GM23338 (cell line): Measurements from ENCODE around the gene GAA.

ENCODE experiments used
- CREB1 ChIP-seq: fragments of 250-450 bp; sonication (Bioruptor Pico); IDR thresholded peaks from 2 replicates; pipeline ENCODE4 v1.5.0; 2020; ENCODE audit warnings: low read depth, mild to moderate bottlenecking, moderate library complexity
- EZH2 ChIP-seq: fragments of 200-600 bp; sonication (generic); IDR thresholded peaks from one replicate; pipeline ENCODE4 v1.8.0; 2017; ENCODE audit warnings: antibody characterized with exemption, mild to moderate bottlenecking, low read depth; ENCODE audit not compliant: unreplicated experiment
- EZH2phosphoT487 ChIP-seq: fragments of 200-600 bp; sonication (generic); IDR thresholded peaks from one replicate; pipeline ENCODE4 v1.8.1; 2018; ENCODE audit warnings: antibody characterized with exemption; ENCODE audit not compliant: unreplicated experiment
- JUNB ChIP-seq: IDR thresholded peaks from one replicate; pipeline ENCODE4 v1.6.1; 2016; ENCODE audit warnings: antibody characterized with exemption; ENCODE audit not compliant: unreplicated experiment
- POLR2AphosphoS5 ChIP-seq: IDR thresholded peaks from 2 replicates; pipeline ENCODE4 v1.6.1; 2016; ENCODE audit warnings: antibody characterized with exemption, low read depth
- STAT1 ChIP-seq: IDR thresholded peaks from one replicate; pipeline ENCODE4 v1.6.1; 2016; ENCODE audit warnings: antibody characterized with exemption; ENCODE audit not compliant: unreplicated experiment
- ZNF114 ChIP-seq: fragments of 250-450 bp; sonication (Bioruptor Pico); IDR thresholded peaks from 2 replicates; pipeline ENCODE4 v1.5.0; 2020; ENCODE audit warnings: mild to moderate bottlenecking, moderate library complexity
- ZNF331 ChIP-seq: fragments of 250-450 bp; sonication (Bioruptor Pico); IDR thresholded peaks from 2 replicates; pipeline ENCODE4 v1.5.0; 2020; ENCODE audit warnings: low read depth, mild to moderate bottlenecking, moderate library complexity
- TF ChIP-seq, protein P1 (sequence below), 2 experiments: fragments of 200-600 bp in 1 of 2; sonication (generic) in 1 of 2; conservative IDR thresholded peaks; 2 replicates each; pipeline versions ENCODE4 v1.5.1 to v1.6.1; 2016 to 2017; ENCODE audit warnings: antibody characterized with exemption in 2 of 2, low read depth in 2 of 2, mild to moderate bottlenecking in 2 of 2, moderate library complexity in 1 of 2
- TF ChIP-seq, protein P2 (sequence below): IDR thresholded peaks from 2 replicates; pipeline ENCODE4 v1.6.1; 2016; ENCODE audit warnings: antibody characterized with exemption
- TF ChIP-seq, protein P3 (sequence below): IDR thresholded peaks from one replicate; pipeline ENCODE4 v1.6.1; 2018; ENCODE audit warnings: antibody characterized with exemption; ENCODE audit not compliant: unreplicated experiment
- TF ChIP-seq, protein P4 (sequence below): fragments of 250-450 bp; sonication (Bioruptor Pico); IDR thresholded peaks from 2 replicates; pipeline ENCODE4 v1.5.0; 2020; ENCODE audit warnings: mild to moderate bottlenecking, moderate library complexity

DNA sequence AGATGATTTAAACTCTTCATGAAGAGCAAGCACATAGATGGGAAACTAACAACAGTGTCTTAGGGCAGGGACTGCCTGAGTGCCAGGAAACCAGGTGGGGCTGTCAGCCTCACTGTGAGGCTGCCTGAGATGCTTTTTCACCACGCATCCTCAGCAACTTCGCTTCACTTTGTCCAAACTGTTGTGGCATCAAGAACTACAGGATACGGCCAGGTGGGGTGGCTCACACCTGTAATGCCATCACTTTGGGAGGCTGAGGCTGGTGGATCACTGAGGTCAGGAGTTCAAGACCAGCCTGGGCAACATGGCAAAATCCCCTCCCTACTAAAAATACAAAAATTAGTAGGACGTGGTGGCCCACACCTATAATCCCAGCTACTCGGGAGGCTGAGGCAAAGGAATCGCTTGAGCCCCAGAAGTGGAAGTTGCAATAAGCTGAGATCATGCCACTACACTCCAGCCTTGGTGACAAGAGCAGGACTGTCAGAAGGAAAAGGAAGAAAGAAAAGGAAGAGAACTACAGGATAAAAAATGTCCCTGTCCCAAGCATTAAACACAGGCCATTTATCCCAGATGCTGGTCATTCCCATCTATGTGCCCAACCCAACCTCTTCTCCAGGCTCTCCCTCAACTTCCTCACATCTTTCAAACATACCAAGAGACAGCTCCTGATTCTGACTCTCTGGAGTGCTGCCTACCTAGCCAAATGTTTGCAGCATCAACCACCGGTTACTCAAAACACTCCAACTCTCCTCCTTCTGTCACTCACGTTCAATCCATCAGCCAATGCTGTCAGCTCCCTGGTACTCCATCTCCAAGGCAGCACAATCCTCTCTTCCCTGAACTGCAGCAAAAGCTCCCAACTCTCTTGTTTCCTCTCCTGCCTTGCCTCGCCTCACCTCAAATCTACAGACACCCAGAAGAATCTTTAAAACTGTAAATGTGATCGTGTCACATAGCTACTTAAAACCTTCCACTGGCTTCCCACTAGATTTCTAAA lies 44.0 kb downstream of the GAA start:
- TF ChIP-seq, protein P1, sequence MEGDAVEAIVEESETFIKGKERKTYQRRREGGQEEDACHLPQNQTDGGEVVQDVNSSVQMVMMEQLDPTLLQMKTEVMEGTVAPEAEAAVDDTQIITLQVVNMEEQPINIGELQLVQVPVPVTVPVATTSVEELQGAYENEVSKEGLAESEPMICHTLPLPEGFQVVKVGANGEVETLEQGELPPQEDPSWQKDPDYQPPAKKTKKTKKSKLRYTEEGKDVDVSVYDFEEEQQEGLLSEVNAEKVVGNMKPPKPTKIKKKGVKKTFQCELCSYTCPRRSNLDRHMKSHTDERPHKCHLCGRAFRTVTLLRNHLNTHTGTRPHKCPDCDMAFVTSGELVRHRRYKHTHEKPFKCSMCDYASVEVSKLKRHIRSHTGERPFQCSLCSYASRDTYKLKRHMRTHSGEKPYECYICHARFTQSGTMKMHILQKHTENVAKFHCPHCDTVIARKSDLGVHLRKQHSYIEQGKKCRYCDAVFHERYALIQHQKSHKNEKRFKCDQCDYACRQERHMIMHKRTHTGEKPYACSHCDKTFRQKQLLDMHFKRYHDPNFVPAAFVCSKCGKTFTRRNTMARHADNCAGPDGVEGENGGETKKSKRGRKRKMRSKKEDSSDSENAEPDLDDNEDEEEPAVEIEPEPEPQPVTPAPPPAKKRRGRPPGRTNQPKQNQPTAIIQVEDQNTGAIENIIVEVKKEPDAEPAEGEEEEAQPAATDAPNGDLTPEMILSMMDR (conservative IDR thresholded peaks at IDR 0.05; ENCODE audit: low read depth in 2 of 2) = no peak
- TF ChIP-seq POLR2AphosphoS5 (no peak), EZH2 (no peak), ZNF114 (CRISPR knock-in tag) (no peak), EZH2phosphoT487 (no peak), CREB1 (CRISPR knock-in tag) (no peak), ZNF331 (CRISPR knock-in tag) (no peak), JUNB (no peak), STAT1 (no peak)
- TF ChIP-seq, protein P2, sequence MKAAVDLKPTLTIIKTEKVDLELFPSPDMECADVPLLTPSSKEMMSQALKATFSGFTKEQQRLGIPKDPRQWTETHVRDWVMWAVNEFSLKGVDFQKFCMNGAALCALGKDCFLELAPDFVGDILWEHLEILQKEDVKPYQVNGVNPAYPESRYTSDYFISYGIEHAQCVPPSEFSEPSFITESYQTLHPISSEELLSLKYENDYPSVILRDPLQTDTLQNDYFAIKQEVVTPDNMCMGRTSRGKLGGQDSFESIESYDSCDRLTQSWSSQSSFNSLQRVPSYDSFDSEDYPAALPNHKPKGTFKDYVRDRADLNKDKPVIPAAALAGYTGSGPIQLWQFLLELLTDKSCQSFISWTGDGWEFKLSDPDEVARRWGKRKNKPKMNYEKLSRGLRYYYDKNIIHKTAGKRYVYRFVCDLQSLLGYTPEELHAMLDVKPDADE = no peak
- TF ChIP-seq, protein P3, sequence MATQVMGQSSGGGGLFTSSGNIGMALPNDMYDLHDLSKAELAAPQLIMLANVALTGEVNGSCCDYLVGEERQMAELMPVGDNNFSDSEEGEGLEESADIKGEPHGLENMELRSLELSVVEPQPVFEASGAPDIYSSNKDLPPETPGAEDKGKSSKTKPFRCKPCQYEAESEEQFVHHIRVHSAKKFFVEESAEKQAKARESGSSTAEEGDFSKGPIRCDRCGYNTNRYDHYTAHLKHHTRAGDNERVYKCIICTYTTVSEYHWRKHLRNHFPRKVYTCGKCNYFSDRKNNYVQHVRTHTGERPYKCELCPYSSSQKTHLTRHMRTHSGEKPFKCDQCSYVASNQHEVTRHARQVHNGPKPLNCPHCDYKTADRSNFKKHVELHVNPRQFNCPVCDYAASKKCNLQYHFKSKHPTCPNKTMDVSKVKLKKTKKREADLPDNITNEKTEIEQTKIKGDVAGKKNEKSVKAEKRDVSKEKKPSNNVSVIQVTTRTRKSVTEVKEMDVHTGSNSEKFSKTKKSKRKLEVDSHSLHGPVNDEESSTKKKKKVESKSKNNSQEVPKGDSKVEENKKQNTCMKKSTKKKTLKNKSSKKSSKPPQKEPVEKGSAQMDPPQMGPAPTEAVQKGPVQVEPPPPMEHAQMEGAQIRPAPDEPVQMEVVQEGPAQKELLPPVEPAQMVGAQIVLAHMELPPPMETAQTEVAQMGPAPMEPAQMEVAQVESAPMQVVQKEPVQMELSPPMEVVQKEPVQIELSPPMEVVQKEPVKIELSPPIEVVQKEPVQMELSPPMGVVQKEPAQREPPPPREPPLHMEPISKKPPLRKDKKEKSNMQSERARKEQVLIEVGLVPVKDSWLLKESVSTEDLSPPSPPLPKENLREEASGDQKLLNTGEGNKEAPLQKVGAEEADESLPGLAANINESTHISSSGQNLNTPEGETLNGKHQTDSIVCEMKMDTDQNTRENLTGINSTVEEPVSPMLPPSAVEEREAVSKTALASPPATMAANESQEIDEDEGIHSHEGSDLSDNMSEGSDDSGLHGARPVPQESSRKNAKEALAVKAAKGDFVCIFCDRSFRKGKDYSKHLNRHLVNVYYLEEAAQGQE = no peak
- TF ChIP-seq, protein P4, sequence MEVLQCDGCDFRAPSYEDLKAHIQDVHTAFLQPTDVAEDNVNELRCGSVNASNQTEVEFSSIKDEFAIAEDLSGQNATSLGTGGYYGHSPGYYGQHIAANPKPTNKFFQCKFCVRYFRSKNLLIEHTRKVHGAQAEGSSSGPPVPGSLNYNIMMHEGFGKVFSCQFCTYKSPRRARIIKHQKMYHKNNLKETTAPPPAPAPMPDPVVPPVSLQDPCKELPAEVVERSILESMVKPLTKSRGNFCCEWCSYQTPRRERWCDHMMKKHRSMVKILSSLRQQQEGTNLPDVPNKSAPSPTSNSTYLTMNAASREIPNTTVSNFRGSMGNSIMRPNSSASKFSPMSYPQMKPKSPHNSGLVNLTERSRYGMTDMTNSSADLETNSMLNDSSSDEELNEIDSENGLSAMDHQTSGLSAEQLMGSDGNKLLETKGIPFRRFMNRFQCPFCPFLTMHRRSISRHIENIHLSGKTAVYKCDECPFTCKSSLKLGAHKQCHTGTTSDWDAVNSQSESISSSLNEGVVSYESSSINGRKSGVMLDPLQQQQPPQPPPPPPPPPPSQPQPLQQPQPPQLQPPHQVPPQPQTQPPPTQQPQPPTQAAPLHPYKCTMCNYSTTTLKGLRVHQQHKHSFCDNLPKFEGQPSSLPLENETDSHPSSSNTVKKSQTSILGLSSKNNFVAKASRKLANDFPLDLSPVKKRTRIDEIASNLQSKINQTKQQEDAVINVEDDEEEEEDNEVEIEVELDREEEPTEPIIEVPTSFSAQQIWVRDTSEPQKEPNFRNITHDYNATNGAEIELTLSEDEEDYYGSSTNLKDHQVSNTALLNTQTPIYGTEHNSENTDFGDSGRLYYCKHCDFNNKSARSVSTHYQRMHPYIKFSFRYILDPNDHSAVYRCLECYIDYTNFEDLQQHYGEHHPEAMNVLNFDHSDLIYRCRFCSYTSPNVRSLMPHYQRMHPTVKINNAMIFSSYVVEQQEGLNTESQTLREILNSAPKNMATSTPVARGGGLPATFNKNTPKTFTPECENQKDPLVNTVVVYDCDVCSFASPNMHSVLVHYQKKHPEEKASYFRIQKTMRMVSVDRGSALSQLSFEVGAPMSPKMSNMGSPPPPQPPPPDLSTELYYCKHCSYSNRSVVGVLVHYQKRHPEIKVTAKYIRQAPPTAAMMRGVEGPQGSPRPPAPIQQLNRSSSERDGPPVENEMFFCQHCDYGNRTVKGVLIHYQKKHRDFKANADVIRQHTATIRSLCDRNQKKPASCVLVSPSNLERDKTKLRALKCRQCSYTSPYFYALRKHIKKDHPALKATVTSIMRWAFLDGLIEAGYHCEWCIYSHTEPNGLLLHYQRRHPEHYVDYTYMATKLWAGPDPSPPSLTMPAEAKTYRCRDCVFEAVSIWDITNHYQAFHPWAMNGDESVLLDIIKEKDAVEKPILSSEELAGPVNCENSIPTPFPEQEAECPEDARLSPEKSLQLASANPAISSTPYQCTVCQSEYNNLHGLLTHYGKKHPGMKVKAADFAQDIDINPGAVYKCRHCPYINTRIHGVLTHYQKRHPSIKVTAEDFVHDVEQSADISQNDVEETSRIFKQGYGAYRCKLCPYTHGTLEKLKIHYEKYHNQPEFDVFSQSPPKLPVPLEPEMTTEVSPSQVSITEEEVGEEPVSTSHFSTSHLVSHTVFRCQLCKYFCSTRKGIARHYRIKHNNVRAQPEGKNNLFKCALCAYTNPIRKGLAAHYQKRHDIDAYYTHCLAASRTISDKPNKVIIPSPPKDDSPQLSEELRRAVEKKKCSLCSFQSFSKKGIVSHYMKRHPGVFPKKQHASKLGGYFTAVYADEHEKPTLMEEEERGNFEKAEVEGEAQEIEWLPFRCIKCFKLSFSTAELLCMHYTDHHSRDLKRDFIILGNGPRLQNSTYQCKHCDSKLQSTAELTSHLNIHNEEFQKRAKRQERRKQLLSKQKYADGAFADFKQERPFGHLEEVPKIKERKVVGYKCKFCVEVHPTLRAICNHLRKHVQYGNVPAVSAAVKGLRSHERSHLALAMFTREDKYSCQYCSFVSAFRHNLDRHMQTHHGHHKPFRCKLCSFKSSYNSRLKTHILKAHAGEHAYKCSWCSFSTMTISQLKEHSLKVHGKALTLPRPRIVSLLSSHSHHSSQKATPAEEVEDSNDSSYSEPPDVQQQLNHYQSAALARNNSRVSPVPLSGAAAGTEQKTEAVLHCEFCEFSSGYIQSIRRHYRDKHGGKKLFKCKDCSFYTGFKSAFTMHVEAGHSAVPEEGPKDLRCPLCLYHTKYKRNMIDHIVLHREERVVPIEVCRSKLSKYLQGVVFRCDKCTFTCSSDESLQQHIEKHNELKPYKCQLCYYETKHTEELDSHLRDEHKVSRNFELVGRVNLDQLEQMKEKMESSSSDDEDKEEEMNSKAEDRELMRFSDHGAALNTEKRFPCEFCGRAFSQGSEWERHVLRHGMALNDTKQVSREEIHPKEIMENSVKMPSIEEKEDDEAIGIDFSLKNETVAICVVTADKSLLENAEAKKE (CRISPR knock-in tag) = no peak
